ENCODE results near the gene NUDT1. TPM values are rescaled to one million over a fixed set of nuclear protein-coding genes. Genes with fewer than 3 reads are reported as not detected.
A peak's percentile ranks its signal among the peaks of the same experiment; 100 is the strongest.

Gene NUDT1
- polyA plus RNA-seq, 3 donors from 2014 or later: 63.0 to 74.3 (median 67.4) TPM

- H3K4me3 Mint-ChIP-seq: peak overlapping the region; percentile 36 to 67 (median 55)
- H3K27ac Mint-ChIP-seq: peak overlapping the region in 5 of 6 donors; percentile 18 to 67 (median 33)
- H3K36me3 Mint-ChIP-seq: no peaks in the 10 kb centered on the region
- H3K4me1 Mint-ChIP-seq: peaks cover 18 to 24% of the 10 kb centered on the region in 2 donors
- H3K9me3 Mint-ChIP-seq: no peaks in the 10 kb centered on the region
- peak in 1 of 3 donors; percentile 20 for DNase-seq
- peaks cover 0 to 11% (median 0%) of the 10 kb centered on the region in 3 donors for H3K27me3 Mint-ChIP-seq (ENCODE audit: low read depth in 3 of 3)
Observed at GRCh38 chr7:2299131-2299829, 57.3 kb downstream of the NUDT1 start.

GRCh38 chr7:2299870-2300512 is 58.0 kb downstream of the NUDT1 start:
- Mint-ChIP-seq H3K36me3 (no peaks in the 10 kb centered on the region), H3K4me3 (peak overlapping the region in 4 of 5 donors; percentile 7 to 63 (median 42)), H3K27me3 (ENCODE audit: low read depth in 3 of 3) (peaks cover 0 to 11% (median 0%) of the 10 kb centered on the region in 3 donors), H3K9me3 (no peaks in the 10 kb centered on the region), H3K27ac (peak overlapping the region in 5 of 6 donors; percentile 18 to 67 (median 35)), H3K4me1 (peaks cover 18 to 24% of the 10 kb centered on the region in 2 donors)
- peak in 1 of 3 donors; percentile 12 for DNase-seq

Other genes starting within 250 kb of the NUDT1 start
- 100 to 1,000 TPM in 1 of 3 donors, 10 to 100 TPM in 2; 85.0 to 166 (median 97.0) TPM for gene MAD1L1, start 9.3 kb upstream of the NUDT1 start, polyA plus RNA-seq
- 10 to 100 TPM; 24.5 to 47.2 (median 33.1) TPM for gene MRM2, start within 50 bp of the NUDT1 start, polyA plus RNA-seq
- 10 to 100 TPM; 16.3 to 25.0 (median 16.7) TPM for gene SNX8, start 72.2 kb downstream of the NUDT1 start, polyA plus RNA-seq
- 100 to 1,000 TPM in 2 of 3 donors, 10 to 100 TPM in 1; 79.2 to 114 (median 112) TPM for gene EIF3B, start 112.6 kb downstream of the NUDT1 start, polyA plus RNA-seq
- gene CHST12, start 161.4 kb downstream of the NUDT1 start, polyA plus RNA-seq: 100 to 1,000 TPM in 1 of 3 donors, 10 to 100 TPM in 2; 88.9 to 172 (median 93.4) TPM
- not detected for gene GRIFIN, start 234.2 kb downstream of the NUDT1 start, polyA plus RNA-seq